ENCODE measurements around the gene MEGF11.

The MEGF11 gene

DNA sequence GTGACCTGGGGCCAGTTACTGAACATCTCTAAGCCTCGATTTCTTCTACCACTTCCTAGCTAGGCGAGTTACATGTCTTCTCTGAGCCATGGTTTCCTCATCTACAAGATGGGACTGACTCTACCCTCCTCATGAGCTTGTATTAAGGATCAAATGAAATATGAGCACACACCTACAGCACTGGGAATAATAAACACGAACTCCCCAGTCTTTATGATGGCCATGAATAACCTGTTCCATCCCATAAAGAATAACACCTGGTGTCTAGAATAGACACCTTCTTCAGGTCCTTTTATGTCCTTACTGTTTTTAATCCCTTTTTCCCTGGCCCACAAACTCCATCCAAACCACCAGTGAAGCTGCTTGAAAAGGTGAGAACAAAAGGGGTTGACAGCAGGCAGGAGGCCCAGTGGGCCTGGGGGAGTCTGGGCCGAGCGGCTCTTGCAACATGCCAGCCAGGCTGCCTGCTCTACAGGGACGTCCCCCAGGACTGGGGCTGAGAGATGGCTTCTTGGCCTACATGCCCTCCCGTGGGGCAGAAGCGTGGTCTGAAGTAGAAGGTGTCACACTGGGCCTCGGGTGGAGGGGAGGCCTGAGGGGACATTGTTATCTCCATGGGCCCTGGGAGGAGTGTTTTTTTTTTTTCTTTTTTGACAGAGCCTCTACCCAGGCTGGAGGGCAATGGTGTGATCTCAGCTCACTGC lies 206.1 kb downstream of the MEGF11 start:
- peak; percentile 36 for DNase-seq

GRCh38 chr15:66046751-66047150 lies 206.8 kb downstream of the MEGF11 start:
- no peak for DNase-seq

GRCh38 chr15:66046326-66046725 lies 207.2 kb downstream of the MEGF11 start:
- DNase-seq: no peak

DNA sequence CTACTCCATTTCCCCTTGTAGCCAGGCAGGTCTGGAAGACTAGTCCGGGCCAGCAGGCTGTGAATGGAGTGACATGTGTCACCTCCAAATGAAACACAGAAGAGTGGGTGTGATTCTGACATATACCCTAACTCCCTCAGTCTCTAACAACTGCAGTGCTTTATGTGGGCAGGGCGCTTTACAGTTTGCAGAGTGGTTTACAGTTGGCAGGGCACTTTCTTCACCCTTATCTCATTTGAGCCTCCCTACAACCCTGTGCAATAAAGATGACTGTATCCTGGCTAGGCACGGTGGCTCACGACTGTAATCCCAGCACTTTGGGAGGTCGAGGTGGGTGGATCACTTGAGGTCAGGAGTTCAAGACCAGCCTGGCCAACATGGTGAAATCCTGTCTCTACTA lies 208.0 kb downstream of the MEGF11 start:
- DNase-seq: no peak

DNA sequence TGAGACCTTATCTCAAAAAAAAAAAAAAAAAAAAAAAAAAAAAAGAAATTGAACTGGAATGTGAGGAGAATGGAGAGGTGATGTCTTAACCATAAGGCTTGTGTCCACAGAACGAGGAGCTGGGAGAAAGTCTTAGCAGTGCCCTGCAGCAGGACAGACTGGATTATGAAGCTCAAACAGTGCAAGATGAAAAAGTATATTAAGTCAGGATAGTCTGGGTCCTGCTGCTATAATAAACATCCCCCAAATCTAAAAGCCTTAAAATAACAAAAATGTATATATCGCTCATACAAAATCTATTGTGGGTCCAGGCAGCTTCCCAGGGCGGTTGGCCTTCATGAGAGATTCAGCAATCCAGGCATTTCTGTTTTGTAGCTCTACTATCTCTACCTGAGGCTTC lies 208.7 kb downstream of the MEGF11 start:
- DNase-seq: no peak

DNA sequence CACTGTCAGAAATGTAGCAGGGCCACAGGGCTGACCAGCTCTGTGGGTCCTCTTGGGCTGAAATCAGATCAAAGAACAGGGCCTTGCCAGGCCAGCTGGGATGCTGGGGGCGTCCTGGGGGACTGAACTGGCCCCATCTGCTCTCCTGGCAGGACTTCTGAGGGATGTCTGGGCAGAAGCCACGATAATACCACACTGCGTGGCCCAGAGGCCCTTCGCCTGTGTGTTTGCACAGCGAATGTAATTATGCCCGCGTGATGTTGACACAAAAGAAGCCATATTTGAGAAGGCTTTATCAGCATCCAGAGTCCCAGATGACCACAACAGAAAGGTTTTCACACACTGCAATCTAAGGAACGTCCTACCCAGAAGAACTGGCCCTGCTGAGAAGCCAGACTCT lies 210.3 kb downstream of the MEGF11 start:
- DNase-seq: no peak

GRCh38 chr15:66042624-66043023 lies 210.9 kb downstream of the MEGF11 start:
- DNase-seq: no peak

GRCh38 chr15:66041276-66041675 lies 212.3 kb downstream of the MEGF11 start:
- no peak for DNase-seq

- no peak for DNase-seq
Observed at GRCh38 chr15:66040211-66040892, 213.2 kb downstream of the MEGF11 start.

- DNase-seq: no peak
Observed at GRCh38 chr15:66039117-66039871, 214.3 kb downstream of the MEGF11 start.

DNA sequence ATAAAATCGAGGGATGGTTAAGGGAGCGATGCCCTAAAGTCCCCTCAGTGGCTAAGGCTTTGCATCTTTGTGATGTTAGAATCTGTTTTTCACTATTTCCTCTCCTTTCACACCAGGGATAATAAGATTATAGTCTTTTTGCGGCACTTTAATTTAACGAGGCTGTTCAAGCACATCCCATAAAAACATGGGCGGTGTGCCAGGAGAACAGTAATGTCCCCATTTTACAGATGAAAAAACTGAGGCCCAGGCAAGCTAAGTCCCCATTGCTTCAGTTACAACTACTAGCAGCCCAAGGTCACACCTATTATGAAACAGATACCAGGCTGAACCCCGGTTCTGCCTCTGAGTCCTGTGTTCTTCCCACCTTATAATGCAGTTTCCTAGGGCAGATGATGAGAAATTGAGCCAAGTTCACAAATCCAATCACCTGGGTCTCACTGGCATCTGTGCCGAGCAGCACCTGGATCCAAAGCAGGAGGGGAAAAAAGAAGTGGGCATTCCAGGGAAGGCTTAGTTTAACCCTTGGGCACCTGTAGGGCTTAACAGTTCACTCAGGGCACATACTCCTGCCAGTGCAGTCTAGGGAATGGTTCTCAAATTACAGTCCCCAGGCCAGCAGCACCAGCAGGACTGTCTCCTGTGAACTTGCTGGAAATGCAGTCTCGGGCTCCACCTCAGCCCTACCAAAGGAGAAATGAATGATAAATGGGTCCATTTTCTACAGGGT lies 215.0 kb downstream of the MEGF11 start:
- no peak for DNase-seq

- DNase-seq: no peak
Observed at GRCh38 chr15:66036859-66037258, 216.7 kb downstream of the MEGF11 start.

GRCh38 chr15:66035901-66036300 lies 217.6 kb downstream of the MEGF11 start:
- no peak for DNase-seq

DNA sequence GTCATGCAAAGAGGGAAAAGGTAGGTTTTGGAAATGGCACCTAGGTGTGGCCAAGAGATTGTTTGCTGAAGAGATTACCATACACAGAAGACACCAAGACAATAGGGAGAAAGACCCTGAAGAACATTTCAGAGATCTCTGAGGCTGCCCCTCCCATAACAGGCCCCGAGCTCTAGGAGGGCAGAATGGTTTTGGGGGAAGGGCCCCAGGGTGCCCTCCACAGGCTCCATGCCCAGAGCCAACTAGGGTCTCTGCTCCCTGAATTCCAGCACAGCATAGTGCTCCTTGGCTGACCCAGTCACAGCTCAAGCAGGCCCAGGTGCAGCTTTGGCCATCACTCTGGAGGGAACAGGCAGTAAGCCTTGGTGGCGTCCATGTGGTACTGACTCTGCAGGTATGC lies 220.4 kb downstream of the MEGF11 start:
- no peak for DNase-seq

DNA sequence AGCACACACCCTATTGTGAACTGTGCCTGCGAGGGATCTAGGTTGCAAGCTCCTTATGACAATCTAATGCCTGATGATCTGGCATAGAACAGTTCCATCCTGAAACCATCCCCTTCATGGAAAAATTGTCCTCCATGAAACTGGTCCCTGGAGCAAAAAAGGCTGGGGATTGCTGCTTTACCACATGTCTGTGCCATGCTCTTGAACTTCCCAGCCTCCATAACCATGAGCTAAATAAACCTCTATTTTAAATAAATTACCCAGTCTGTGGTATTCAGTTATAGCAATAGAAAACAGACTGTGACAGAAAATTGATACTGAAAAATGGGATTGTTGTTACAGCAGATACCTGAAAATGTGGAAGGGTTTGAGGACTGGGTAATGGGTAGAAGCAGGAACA lies 221.5 kb downstream of the MEGF11 start:
- no peak for DNase-seq

DNA sequence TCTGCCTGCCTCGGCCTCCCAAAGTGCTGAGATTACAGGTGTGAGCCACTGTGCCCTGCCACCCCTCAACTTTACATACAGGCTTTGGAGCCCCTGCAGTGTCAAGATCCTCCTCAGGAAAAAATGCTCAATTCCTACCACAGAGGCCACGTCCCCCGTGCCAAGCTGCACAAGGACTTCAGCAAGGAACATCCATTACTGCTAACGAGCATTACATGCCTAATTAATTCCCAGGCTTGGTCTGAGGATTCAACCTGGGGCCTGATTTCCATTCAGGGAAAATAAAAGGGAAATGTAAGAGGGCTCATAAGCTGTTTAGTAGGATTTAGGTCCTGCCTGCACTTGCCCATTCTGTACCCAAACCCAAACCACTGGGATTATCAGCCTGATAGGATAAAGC lies 222.9 kb downstream of the MEGF11 start:
- DNase-seq: no peak

- no peak for DNase-seq
Observed at GRCh38 chr15:66029650-66030049, 223.9 kb downstream of the MEGF11 start.

- no peak for DNase-seq
Observed at GRCh38 chr15:66027268-66027805, 226.2 kb downstream of the MEGF11 start.

- DNase-seq: no peak
Observed at GRCh38 chr15:66025972-66026371, 227.6 kb downstream of the MEGF11 start.

GRCh38 chr15:66025015-66025452 lies 228.5 kb downstream of the MEGF11 start:
- DNase-seq: no peak

DNA sequence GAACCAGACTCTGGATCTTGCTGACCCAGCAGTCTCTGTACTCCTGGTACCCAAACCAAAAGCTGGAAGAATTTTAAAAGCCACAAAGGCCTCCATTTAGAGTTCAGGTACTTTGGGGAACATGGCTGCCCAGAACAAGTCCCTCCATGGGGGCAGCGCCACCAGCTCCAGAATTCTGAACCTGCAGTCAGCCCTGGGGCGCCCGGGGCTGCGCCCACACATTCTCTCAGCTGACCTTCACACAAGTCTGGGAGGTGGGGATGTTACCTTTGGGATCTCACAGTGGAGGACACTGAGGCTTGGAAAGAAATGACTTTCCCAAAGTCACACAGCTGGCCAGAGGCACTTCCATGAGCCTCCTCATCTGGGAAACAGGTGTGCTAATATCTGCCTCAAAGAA lies 229.4 kb downstream of the MEGF11 start:
- DNase-seq: no peak

GRCh38 chr15:66023311-66023972 lies 230.1 kb downstream of the MEGF11 start:
- DNase-seq: no peak

- DNase-seq: no peak
Observed at GRCh38 chr15:66022163-66022525, 231.4 kb downstream of the MEGF11 start.

Measured in NCI-H2107 (cell line).